ENCODE data around the gene MEF2C. TPM values are rescaled to one million over a fixed set of nuclear protein-coding genes. Genes with fewer than 3 reads are reported as not detected.

MEF2C gene
- total RNA-seq, result 10 to 100 TPM; 45.6 to 92.0 (median 54.4) TPM

- TF ChIP-seq, protein P1, sequence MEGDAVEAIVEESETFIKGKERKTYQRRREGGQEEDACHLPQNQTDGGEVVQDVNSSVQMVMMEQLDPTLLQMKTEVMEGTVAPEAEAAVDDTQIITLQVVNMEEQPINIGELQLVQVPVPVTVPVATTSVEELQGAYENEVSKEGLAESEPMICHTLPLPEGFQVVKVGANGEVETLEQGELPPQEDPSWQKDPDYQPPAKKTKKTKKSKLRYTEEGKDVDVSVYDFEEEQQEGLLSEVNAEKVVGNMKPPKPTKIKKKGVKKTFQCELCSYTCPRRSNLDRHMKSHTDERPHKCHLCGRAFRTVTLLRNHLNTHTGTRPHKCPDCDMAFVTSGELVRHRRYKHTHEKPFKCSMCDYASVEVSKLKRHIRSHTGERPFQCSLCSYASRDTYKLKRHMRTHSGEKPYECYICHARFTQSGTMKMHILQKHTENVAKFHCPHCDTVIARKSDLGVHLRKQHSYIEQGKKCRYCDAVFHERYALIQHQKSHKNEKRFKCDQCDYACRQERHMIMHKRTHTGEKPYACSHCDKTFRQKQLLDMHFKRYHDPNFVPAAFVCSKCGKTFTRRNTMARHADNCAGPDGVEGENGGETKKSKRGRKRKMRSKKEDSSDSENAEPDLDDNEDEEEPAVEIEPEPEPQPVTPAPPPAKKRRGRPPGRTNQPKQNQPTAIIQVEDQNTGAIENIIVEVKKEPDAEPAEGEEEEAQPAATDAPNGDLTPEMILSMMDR (IDR thresholded peaks at IDR 0.05; ENCODE audit: low read depth), result no peak
Observed at GRCh38 chr5:88883059-88883835, at the start of gene MEF2C. MEF2C (minus strand) TSS chr5:88883184; CDS start chr5:88823788, 59,396 bp downstream.

DNA sequence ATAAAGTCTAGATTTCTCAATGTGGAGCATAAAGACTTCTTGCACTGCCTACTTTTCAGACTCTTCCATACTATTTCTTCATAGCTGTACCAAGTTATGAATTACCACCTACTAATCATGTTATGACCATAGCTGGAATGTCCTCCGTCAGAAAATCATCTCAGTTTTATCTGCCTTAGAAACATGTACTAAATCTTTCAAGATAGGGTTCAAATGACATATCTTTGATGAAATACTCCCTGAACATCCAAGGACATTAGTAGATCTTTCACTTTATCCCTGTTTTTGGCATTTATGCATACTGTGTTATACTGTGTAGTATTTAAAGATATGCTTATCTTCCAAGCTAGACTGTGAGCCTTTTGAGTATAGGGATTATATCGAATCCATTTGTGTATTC is 49.6 kb upstream of the MEF2C start:
- TF ChIP-seq, protein P1 (IDR thresholded peaks at IDR 0.05; ENCODE audit: low read depth), result no peak

DNA sequence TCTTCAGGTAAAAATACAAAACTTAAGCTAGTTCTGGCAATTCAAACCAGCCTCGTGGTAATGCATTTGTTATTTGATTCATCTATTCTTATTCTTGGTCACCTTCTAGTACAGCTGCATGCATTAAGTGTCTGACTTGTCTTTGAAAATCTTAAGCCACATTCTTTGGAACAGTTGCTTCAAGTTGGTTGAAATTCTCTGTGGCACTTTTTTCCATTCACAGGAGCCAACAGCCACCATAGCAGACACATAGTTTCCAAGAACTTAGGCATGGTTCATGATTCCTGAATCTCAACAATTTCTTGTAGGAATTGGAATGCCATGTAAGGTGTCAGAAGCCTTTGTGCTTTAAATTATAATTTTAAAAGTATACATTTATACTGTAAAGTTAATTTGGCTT is 47.4 kb upstream of the MEF2C start:
- TF ChIP-seq, protein P1 (IDR thresholded peaks at IDR 0.05; ENCODE audit: low read depth), result no peak

DNA sequence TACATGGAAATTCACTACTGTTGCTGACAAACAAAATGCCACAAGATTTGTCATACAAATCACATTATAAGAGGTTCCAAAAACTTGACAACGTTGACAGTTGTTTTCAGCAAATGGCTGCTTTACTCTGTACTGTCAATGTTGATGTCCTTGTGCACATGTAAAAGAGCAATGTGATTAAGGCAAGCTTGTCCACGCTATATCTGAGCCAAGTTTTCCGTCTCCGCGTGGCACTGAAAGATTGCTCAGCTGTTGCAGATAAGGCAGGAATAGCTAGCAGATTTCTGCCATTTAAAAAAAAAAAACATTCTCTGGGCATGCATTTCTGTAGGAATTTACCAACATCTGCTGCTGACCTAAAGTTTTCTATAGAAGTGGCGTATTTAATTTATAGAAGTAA is 46.4 kb upstream of the MEF2C start:
- TF ChIP-seq, protein P1 (IDR thresholded peaks at IDR 0.05; ENCODE audit: low read depth), result no peak

DNA sequence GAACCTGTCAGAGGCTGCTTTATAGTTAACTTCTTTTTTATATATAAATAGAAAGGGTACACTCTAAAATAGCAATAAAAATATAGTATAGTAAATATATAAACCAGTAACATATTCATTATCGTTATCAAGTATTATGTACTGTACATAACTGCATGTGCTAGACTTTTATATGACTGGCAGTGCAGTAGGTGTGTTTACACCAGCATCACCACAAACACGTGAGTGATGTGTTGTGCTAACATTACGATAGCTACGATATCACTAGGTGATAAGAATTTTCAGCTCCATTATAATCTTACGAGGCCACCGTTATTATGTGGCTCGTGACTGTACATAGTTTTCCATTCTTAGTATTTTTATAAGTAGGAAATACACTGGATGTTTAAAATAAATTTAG is 43.8 kb upstream of the MEF2C start:
- TF ChIP-seq, protein P1 (IDR thresholded peaks at IDR 0.05; ENCODE audit: low read depth), result no peak

DNA sequence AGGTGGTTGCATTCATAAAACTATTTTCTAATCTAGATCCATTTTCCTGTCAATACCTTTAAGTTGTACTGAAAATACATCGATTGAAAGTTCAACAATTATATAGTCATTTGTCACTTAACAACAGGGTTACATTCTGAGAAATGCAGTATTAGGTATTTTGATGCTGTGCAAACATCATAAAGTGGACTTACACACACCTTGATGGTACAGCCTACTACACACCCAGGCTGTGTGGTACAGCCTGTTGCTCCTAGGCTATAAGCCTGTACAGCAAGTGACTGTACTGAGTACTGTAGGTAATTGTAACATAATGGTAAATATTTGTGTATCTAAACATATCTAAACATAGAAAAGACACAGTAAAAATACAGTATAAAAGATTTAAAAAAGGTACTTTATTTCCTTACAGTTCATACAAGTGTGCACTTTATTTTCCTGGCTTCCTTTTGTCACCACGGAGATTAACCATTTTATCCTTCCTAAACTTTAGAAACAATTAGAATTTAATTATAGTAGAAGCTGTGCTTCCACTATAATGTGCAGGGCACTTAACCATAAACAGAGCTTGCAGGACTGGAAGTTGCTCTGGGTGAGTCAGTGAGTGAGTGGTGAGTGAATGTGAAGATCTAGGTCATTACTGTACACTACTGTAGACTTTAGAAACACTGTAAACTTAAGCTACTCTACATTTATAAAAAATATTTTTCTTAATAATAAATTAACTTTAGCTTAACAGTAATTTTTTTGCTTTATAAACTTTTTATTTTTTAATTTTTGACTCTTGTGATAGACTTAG is 42.9 kb upstream of the MEF2C start:
- TF ChIP-seq, protein P1 (IDR thresholded peaks at IDR 0.05; ENCODE audit: low read depth), result no peak

GRCh38 chr5:88924330-88924657 is 41.3 kb upstream of the MEF2C start:
- TF ChIP-seq, protein P1 (IDR thresholded peaks at IDR 0.05; ENCODE audit: low read depth), result no peak

Measured in subcutaneous adipose tissue (tissue), 4 donors.